ENCODE results near the gene UGP2.
"Not testable (repeated sequence)": the region's sequence is repeated elsewhere in the genome, so short reads cannot be mapped to it uniquely, and the experiment has no call there.

DNA sequence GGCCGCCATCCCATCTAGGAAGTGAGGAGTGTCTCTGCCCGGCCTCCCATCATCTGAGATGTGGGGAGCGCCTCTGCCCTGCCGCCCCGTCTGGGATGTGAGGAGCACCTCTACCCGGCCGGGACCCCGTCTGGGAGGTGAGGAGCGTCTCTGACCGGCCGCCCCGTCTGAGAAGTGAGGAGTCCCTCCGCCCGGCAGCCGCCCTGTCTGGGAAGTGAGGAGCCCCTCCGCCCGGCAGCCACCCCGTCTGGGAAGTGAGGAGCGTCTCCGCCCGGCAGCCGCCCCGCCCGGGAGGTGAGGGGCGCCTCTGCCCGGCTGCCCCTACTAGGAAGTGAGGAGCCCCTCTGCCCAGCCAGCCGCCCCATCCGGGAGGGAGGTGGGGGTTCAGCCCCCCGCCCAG, 32.8 kb upstream of the UGP2 start:
- TF ChIP-seq, protein P1, sequence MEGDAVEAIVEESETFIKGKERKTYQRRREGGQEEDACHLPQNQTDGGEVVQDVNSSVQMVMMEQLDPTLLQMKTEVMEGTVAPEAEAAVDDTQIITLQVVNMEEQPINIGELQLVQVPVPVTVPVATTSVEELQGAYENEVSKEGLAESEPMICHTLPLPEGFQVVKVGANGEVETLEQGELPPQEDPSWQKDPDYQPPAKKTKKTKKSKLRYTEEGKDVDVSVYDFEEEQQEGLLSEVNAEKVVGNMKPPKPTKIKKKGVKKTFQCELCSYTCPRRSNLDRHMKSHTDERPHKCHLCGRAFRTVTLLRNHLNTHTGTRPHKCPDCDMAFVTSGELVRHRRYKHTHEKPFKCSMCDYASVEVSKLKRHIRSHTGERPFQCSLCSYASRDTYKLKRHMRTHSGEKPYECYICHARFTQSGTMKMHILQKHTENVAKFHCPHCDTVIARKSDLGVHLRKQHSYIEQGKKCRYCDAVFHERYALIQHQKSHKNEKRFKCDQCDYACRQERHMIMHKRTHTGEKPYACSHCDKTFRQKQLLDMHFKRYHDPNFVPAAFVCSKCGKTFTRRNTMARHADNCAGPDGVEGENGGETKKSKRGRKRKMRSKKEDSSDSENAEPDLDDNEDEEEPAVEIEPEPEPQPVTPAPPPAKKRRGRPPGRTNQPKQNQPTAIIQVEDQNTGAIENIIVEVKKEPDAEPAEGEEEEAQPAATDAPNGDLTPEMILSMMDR (IDR thresholded peaks at IDR 0.05; ENCODE audit: low read depth, low read length, poor library complexity, severe bottlenecking): not testable (repeated sequence)
- not testable (repeated sequence) for TF ChIP-seq EZH2phosphoT487 (IDR thresholded peaks at IDR 0.05; ENCODE audit: borderline replicate concordance, low read length)
